Dedifferentiated amniotic fluid mesenchymal stem cell (primary cell): Measurements from ENCODE around the gene CATSPERD.
A peak's percentile ranks its signal among the peaks of the same experiment; 100 is the strongest.
"Not testable (repeated sequence)": the region's sequence is repeated elsewhere in the genome, so short reads cannot be mapped to it uniquely, and the experiment has no call there.

Experiments
- DNase-seq: peaks from one replicate; pipeline ENCODE4 v3.0.0-alpha.2; 2016; ENCODE audit errors: extremely low spot score

CATSPERD gene

DNA sequence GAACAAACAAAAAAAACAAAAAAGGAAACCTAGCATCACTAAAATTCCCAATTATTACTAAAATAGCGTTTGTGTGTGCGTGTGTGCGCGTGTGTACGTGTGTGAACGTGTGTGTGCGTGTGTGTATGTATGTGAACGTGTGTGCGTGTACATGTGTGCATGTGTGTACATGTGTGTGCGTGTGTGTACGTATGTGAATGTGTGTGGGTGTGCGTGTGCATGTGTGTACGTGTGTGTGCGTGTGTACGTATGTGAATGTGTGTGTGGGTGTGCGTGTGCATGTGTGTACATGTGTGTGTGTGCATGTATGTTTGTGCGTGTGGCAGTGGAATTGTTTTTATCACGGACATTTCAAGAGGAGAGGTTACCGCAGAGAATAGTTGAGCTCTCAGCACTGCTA, 21.6 kb downstream of the CATSPERD start:
- no peak for DNase-seq

GRCh38 chr19:5743630-5744029, 23.2 kb downstream of the CATSPERD start:
- DNase-seq, result no peak

GRCh38 chr19:5744999-5745398, 24.6 kb downstream of the CATSPERD start:
- not testable (repeated sequence) for DNase-seq

DNA sequence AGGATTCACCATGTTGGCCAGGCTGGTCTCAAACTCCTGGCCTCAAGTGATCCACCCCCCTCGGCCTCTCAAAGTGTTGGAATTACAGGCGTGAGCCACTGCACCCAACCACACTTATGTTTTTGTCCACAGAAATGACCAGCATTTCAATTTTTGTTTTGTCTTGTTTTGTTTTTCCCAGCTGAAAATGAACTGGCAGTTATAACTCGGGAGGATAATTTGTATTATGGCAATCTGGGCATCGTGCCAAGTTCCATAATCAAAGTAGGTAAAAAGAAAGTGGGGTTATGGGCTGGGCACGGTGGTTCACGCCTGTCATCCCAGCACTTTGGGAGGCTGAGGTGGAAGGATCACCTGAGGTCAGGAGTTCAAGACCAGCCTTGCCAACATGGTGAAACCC, 28.5 kb downstream of the CATSPERD start:
- DNase-seq, result not testable (repeated sequence)

GRCh38 chr19:5749505-5749904, 29.1 kb downstream of the CATSPERD start:
- no peak for DNase-seq

- no peak for DNase-seq
Observed at GRCh38 chr19:5751709-5752108, 31.3 kb downstream of the CATSPERD start.

DNA sequence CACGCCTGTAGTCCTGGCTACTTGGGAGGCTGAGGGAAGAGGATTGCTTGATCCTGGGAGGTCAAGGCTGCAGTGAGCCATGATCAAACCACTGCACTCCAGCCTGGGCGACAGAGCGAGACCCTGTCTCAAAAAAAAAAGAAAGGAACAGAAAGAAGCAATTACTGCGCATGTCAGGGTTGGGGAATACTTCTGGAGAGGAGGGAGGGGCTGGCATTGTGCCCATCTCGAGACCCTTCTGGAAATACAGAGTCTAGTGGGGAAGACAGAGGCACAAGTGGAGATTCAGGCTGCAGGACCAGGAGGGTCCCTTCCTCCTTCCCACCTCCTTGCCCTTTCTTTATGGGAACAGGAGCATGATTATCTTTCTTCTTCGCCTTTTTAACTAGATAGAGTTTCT, 33.3 kb downstream of the CATSPERD start:
- no peak for DNase-seq

DNA sequence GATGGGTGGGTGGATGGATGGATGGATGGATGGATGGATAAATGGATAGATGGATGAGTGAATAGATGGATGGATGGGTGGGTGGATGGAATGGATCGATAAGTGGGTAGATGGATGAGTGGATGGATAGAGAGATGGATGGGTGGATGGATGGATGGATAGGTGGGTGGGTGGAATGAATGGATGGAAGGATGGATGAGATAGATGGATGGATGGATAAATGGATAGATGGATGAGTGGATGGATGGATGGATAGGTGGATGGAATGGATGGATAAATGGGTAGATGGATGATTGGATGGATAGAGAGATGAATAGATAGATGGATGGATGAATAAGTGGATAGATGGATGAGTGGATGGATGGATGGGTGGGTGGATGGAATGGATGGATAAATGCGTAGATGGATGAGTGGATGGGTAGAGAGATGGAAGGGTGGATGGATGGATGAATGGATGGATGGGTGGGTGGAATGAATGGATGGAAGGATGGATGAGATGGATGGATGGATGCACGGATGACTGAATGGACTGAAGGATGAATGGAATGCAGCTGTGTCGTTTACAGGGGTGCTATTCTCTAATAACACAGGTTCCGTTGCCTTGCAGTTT, 42.3 kb downstream of the CATSPERD start:
- DNase-seq, result no peak

DNA sequence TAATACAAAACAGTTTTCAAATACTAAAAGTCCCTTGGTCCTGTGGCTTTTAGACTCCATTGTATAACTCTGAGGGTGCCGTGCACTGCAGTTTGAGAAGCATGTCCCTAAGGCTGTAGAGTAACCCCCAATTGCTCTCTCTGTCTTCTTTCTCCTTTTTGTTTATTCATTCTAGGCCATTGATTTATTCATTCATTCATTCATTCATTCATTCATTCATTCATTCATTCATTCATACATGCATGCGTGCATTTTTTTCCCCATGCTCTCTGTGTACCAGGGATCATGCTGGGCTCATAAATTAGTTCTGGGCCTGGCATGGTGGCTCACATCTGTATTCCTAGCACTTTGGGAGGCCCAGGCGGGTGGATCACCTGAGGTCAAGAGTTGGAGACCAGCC, 44.8 kb downstream of the CATSPERD start:
- no peak for DNase-seq

GRCh38 chr19:5767949-5768348, 47.5 kb downstream of the CATSPERD start:
- no peak for DNase-seq

DNA sequence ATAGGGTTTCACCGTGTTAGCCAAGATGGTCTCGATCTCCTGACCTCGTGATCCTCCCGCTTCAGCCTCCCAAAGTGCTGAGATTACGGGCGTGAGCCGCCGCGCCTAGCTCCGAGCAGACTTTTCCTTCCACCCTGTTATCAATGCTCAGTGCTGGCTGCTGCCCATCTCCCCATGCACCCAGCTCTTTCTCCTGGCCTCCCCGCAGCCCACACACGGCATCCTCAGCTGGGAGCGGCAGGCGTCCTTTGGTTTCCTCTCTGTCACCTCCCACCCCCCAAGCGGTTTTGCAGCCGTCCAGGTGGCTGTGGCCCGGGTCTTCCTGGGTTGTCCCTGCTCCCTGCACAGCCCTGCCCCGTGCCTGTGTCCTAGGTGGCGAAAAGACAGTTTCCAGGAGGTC, 52.0 kb downstream of the CATSPERD start:
- no peak for DNase-seq

DNA sequence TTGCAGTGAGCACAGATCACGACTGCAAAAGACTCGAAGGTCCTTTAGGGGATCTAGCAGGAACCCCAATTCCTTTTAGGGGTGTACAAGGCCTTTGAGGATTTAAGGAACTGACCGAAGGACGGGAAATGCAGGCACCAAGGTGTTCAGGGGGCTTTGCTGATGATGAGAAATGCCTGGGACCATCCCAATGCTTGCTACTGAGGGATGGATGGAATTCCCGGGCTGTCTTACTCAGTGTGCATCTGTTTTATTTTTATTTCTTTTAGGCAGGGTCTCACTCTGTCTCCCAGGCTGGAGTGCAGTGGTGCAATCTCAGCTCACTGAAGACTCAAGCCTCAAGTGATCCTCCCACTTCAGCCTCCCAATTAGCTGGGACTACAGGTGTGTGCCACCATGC, 52.8 kb downstream of the CATSPERD start:
- DNase-seq, result no peak

DNA sequence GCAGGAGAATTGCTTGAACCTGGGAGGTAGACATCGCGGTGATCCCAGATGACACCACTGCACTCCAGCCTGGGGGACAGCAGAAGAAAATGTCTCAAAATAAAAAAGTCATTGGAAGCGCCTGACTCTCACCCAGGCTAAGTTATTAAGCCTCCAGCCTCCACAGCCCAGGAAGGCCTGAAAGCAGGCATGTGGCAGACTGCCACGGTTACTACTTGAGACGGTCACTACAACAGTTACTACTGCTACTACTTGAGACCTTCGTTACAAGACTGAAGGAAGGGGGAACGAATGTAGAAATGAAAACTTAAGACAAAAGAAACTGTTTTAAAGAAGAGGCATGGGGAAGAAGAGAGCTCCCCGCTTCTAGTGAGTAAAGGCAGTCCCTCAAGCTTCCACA, 54.5 kb downstream of the CATSPERD start:
- no peak for DNase-seq

DNA sequence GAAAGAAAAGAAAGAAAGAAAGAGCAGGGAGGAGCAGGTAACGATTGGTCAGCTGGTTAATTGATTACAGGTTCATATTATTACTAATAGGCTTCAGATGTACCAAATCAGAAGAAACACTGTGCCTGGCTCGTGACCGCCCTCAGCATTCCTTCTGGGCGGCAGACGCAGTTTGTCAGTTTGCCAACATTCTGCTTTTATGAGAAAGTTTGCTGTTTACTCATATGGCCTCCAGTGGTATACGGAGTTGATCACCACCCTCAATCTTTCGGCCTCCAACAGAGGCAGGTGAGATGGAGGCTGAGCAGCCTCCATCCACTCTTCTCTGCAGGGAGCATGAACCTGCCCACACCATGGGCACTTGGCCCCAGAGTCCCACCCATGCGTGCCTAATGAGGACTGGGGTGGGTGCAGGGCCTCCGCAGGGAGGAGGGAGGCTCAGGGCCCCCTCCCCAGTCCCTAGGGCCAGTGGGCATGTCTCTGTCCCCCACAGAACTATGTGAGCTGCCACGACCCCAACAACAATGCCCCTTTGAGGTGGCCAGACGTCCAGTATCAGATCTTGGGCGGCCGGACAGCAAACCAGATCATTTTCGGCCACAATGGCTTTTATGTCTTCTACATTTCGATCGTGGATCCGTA, 55.4 kb downstream of the CATSPERD start:
- DNase-seq, result peak; percentile 30

- peak; percentile 5 for DNase-seq
Observed at GRCh38 chr19:5778402-5778801, 58.0 kb downstream of the CATSPERD start.

- not testable (repeated sequence) for DNase-seq
Observed at GRCh38 chr19:5780916-5781315, 60.5 kb downstream of the CATSPERD start.

DNA sequence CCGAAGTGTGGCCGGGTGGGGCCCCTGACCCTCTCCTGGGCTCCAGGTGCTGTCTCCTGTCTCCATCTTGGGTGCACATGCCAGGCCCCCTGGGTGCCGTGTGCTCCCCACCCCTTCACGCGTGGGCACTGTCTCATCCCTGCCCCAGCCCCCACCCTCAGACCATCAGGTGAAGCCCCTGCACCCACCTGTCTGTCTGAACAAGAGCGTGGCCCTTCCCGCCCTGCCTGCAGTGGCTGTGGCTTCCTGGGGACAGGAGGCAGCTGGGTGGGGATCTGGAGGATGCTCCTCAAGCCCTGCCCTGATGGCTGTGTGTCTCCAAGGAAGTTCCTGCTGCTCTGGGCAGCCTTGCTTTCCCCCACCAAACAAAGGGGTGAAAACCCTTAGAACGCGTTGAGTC, 61.9 kb downstream of the CATSPERD start:
- DNase-seq, result no peak

GRCh38 chr19:5782945-5783919, 62.8 kb downstream of the CATSPERD start:
- DNase-seq, result no peak

GRCh38 chr19:5784581-5785147, 64.2 kb downstream of the CATSPERD start, which contains the start of gene PRR22:
TSS of gene PRR22 (minus strand) at chr19:5784746. CDS start at chr19:5784660, 86 bp downstream.
- no peak for DNase-seq

DNA sequence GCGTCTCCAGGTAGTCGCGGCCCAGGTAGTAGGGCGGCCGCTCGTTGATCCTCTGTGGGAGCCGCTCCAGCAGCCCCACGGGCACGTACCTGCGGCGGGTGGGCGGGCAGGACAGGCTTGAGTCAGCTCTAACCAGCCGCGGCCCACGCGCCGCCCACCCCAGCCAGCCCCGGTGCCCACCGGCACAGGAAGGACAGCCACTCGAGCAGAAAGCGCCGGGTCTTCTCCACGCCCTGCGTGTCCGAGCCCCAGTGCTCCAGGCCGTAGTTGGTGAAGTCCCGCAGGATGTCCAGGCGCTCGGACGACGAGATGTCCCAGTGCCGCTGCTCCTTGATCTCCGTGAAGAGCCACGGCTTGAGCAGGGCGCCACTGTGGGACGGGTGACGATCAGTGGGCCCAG, 65.0 kb downstream of the CATSPERD start:
- DNase-seq, result no peak

GRCh38 chr19:5786593-5787408, 66.4 kb downstream of the CATSPERD start:
- DNase-seq, result no peak
